Transverse colon (tissue), 4 donors: ENCODE results near the gene MYOM3. TPM values are rescaled to one million over a fixed set of nuclear protein-coding genes. Genes with fewer than 3 reads are reported as not detected.
"Not testable (repeated sequence)": the region's sequence is repeated elsewhere in the genome, so short reads cannot be mapped to it uniquely, and the experiment has no call there.

Experiments
- DNase-seq: peaks from one replicate; pipeline ENCODE4 v3.0.0-alpha.2; 2019
- H3K27ac ChIP-seq, 4 donors: fragments of 200-600 bp; sonication (generic); 2 replicates each; pipeline ENCODE4 v1.5.1; 2016 to 2018; ENCODE audit warnings: inconsistent platforms in 4 of 4
- H3K27me3 ChIP-seq: fragments of 200-600 bp; sonication (generic); 2 replicates; pipeline ENCODE4 v1.5.1; 2017; ENCODE audit warnings: inconsistent platforms
- H3K36me3 ChIP-seq, 4 donors: fragments of 200-600 bp; sonication (generic); 2 replicates each; pipeline ENCODE4 v1.5.1; 2017 to 2019; ENCODE audit warnings: inconsistent platforms in 4 of 4
- H3K4me1 ChIP-seq, 4 donors: fragments of 200-600 bp; sonication (generic); 2 replicates each; pipeline ENCODE4 v1.5.1; 2017 to 2020; ENCODE audit warnings: inconsistent platforms in 4 of 4
- H3K4me3 ChIP-seq, 4 donors: fragments of 200-600 bp; sonication (generic); 1 replicate in 1 of 4; 2 replicates in 3 of 4; pipeline versions ENCODE4 v1.5.1 to v1.6.1; 2017 to 2019; ENCODE audit warnings: inconsistent platforms in 4 of 4
- H3K9me3 ChIP-seq, 2 donors: fragments of 200-600 bp; sonication (generic); 2 replicates each; pipeline ENCODE4 v1.5.1; 2017 to 2019; ENCODE audit warnings: inconsistent platforms in 2 of 2
- EP300 ChIP-seq: sonication (generic); formaldehyde crosslinking; IDR thresholded peaks from one replicate; pipeline ENCODE4 v1.6.1; 2017; ENCODE audit warnings: antibody characterized with exemption, low read depth
- POLR2A ChIP-seq: fragments of 450-650 bp; IDR thresholded peaks from one replicate; pipeline ENCODE4 v1.6.1; 2016; ENCODE audit warnings: antibody characterized with exemption, mild to moderate bottlenecking, moderate library complexity
- POLR2AphosphoS5 ChIP-seq, 3 donors: sonication (generic); formaldehyde crosslinking; IDR thresholded peaks; one replicate each; pipeline ENCODE4 v1.6.1; 2016; ENCODE audit warnings: antibody characterized with exemption in 3 of 3
- WGBS, 2 donors: methylation state at CpG; one replicate each; pipeline ENCODE4 v1.1.5; 2018; ENCODE audit warnings: low coverage in 1 of 2; 5-methylcytosine and 5-hydroxymethylcytosine counted together
- in situ Hi-C, 4 donors: fragments of 200-750 bp; cut with MboI; loops; one replicate each; pipeline versions ENCODE4 v1.15.0 to v1.15.1; 2017; ENCODE audit warnings: low sequenced_read_pairs in 3 of 4, low pct_ligation_motif_present in 1 of 4, low pct_unique_long_range_greater_than_20kb in 1 of 4
- intact Hi-C: fragments of 100-400 bp; cut with DNase I; formaldehyde crosslinking; loops from one replicate; pipeline ENCODE4 v1.15.1; 2023; ENCODE audit warnings: low total_unique reads
- total RNA-seq, 4 donors: library from RNA; depleted of rRNA; stranded (reverse); fragments of >200 nt; gene quantifications; one replicate each; pipeline ENCODE4 v1.1.0, GENCODE V29; 2016
- TF ChIP-seq, protein P1 (sequence below), 5 experiments: fragments of 200-600 bp in 3 of 5; fragments of 450-650 bp in 2 of 5; sonication (generic) in 3 of 5; IDR thresholded peaks; 1 replicate in 2 of 5; 2 replicates in 3 of 5; pipeline ENCODE4 v1.5.1; 2016 to 2017; ENCODE audit warnings: antibody characterized with exemption in 5 of 5, inconsistent platforms in 3 of 5, mild to moderate bottlenecking in 2 of 5, moderate library complexity in 1 of 5

Gene MYOM3
- total RNA-seq, 4 donors from 2014 or later = 0.60 to 7.5 (median 3.0) TPM

DNA sequence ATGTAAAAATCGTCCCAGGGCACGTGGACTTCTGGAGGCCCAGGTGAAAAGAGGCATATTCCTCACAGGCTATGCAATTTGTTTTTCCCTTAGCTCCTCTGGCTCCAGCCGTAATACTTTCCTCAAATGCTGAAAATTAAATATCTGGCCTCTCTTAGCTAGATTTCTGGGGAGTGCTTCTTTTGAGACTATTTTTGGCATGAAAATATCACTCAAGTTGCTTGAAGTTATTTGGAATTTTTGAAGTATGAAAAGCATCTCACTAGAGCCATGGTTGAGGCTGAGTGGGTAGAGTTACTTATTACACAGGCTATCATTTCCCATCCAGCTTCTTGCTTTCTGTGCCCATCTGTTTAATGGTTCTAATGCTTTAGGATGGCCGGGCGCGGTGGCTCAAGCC, 59.7 kb downstream of the MYOM3 start:
- TF ChIP-seq POLR2AphosphoS5 (IDR thresholded peaks at IDR 0.05) (no peak), POLR2A (no peak), EP300 (no peak)
- TF ChIP-seq, protein P1, sequence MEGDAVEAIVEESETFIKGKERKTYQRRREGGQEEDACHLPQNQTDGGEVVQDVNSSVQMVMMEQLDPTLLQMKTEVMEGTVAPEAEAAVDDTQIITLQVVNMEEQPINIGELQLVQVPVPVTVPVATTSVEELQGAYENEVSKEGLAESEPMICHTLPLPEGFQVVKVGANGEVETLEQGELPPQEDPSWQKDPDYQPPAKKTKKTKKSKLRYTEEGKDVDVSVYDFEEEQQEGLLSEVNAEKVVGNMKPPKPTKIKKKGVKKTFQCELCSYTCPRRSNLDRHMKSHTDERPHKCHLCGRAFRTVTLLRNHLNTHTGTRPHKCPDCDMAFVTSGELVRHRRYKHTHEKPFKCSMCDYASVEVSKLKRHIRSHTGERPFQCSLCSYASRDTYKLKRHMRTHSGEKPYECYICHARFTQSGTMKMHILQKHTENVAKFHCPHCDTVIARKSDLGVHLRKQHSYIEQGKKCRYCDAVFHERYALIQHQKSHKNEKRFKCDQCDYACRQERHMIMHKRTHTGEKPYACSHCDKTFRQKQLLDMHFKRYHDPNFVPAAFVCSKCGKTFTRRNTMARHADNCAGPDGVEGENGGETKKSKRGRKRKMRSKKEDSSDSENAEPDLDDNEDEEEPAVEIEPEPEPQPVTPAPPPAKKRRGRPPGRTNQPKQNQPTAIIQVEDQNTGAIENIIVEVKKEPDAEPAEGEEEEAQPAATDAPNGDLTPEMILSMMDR (IDR thresholded peaks at IDR 0.05) = no peak
- Histone ChIP-seq H3K36me3 (no peaks in the 10 kb centered on the region), H3K27ac (no peak overlapping the region), H3K4me3 (no peak overlapping the region), H3K9me3 (no peaks in the 10 kb centered on the region), H3K4me1 (peaks cover 0 to 4% (median 0%) of the 10 kb centered on the region in 4 donors), H3K27me3 (no peaks in the 10 kb centered on the region)
- in situ Hi-C loops = loop anchor here in 1 of 4 donors (25.0 kb wide), 1 partner anchor 335 kb away; no protein-coding TSS in a partner anchor
- intact Hi-C loops = no loop called here
- WGBS, 2 donors = 70 to 83% methylated on average over 2 to 6 of the region's 6 CpGs
- no peak for DNase-seq

DNA sequence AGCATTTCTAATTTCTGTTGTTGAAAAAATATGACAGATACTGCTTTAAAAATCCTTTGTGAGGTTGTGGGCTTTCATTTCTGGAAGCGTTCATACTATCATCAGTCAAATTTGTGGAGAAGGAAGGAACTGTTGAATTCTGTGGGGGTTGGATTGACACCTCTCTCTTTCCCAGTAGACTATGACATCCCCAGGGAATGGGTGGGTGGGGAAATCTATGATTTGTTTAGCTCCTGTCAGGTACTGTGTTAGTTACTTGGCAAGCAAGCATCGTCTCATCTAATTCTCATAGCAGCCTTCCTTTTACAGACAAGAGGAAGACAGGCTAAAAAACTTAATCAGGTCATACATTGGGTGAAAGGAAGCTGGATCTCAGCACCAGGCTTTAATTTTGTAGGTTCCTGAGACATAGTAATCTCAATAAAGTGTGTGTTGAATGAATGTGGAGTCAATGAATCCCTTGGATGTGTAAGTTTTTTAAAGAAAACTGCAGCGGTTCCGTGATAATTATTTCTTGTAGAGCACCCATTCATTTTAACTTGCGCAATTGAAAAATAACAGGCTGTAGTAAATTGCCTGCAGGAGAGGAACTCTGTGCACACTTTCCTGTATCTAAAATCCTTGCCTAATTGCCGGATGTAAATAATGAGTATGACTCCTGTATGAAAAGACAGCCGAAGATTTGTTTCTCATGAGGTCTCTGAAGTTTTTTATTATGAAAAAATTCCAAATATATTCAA, 60.6 kb downstream of the MYOM3 start:
- in situ Hi-C loops = loop anchor here in 1 of 4 donors (25.0 kb wide), 1 partner anchor 336 kb away; no protein-coding TSS in a partner anchor
- peak overlapping the region in 1 of 4 donors; percentile 5 for H3K27ac ChIP-seq
- no peak for DNase-seq
- H3K36me3 ChIP-seq = no peaks in the 10 kb centered on the region
- H3K27me3 ChIP-seq = no peaks in the 10 kb centered on the region
- no peaks in the 10 kb centered on the region for H3K9me3 ChIP-seq
- TF ChIP-seq, protein P1 (IDR thresholded peaks at IDR 0.05) = no peak
- TF ChIP-seq POLR2A (no peak), POLR2AphosphoS5 (IDR thresholded peaks at IDR 0.05) (no peak), EP300 (no peak)
- 75 to 85% methylated on average over 5 to 7 of the region's 7 CpGs for WGBS, 2 donors
- peaks cover 0 to 9% (median 3%) of the 10 kb centered on the region in 4 donors for H3K4me1 ChIP-seq
- intact Hi-C loops = no loop called here
- H3K4me3 ChIP-seq = no peak overlapping the region

DNA sequence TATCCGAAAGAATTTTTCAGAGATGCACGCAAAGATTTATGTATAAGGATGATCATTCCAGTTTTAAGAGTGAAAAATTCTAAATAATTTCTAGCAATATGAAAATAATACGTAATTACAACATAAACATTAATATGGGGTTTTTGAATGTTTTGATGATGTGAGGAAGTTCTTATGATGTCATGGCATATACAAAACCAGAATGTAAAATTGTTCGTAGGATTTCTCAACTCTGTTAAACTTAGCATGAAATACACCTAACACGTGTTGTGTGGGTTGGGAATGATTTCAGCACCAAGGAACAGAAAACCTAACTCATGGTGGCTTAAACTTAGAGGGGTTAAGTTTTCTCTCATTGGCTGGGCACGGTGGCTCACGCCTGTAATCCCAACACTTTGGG, 62.2 kb downstream of the MYOM3 start:
- Histone ChIP-seq H3K9me3 (no peaks in the 10 kb centered on the region), H3K27me3 (no peaks in the 10 kb centered on the region), H3K4me3 (no peak overlapping the region), H3K36me3 (no peaks in the 10 kb centered on the region), H3K27ac (no peak overlapping the region), H3K4me1 (peaks cover 0 to 16% (median 8%) of the 10 kb centered on the region in 4 donors)
- in situ Hi-C loops = loop anchor here in 1 of 4 donors (25.0 kb wide), 1 partner anchor 338 kb away; no protein-coding TSS in a partner anchor
- TF ChIP-seq, protein P1 (IDR thresholded peaks at IDR 0.05) = no peak
- TF ChIP-seq EP300 = no peak
- TF ChIP-seq POLR2A = no peak
- TF ChIP-seq POLR2AphosphoS5 (IDR thresholded peaks at IDR 0.05) = no peak
- WGBS, 2 donors = 87 to 91% methylated on average over 5 to 7 of the region's 7 CpGs
- no peak for DNase-seq
- intact Hi-C loops = no loop called here

DNA sequence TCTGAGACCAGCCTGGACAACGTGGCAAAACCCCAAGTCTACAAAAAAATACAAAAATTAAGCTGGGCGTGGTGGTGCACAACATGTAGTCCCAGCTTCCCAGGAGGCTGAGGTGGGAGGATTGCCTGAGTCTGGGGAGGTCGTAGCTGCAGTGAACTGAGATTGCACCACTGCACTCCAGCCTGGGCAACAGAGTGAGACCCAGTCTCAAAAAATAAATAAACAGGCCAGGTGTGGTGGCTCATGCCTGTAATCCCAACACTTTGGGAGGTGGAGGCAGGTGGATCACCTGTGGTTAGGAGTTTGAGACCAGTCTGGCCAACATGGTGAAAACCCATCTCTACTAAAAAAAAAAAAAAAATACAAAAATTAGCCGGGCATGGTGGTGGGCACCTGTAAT, 63.0 kb downstream of the MYOM3 start:
- DNase-seq, H3K27me3 ChIP-seq, intact Hi-C loops, H3K36me3 ChIP-seq, in situ Hi-C loops, H3K9me3 ChIP-seq, H3K4me3 ChIP-seq, H3K27ac ChIP-seq: not testable (repeated sequence)
- WGBS, 2 donors = 79 to 100% methylated on average over 1 to 4 of the region's 4 CpGs
- peaks cover 0 to 16% (median 8%) of the 10 kb centered on the region in 4 donors for H3K4me1 ChIP-seq
